SK-N-DZ (cell line): ENCODE results near the gene HEXD.
"Not testable (repeated sequence)": the region's sequence is repeated elsewhere in the genome, so short reads cannot be mapped to it uniquely, and the experiment has no call there.

Experiments
- DNase-seq: peaks from one replicate; pipeline ENCODE4 v3.0.0-alpha.2; 2015; ENCODE audit warnings: low spot score

Gene HEXD

DNA sequence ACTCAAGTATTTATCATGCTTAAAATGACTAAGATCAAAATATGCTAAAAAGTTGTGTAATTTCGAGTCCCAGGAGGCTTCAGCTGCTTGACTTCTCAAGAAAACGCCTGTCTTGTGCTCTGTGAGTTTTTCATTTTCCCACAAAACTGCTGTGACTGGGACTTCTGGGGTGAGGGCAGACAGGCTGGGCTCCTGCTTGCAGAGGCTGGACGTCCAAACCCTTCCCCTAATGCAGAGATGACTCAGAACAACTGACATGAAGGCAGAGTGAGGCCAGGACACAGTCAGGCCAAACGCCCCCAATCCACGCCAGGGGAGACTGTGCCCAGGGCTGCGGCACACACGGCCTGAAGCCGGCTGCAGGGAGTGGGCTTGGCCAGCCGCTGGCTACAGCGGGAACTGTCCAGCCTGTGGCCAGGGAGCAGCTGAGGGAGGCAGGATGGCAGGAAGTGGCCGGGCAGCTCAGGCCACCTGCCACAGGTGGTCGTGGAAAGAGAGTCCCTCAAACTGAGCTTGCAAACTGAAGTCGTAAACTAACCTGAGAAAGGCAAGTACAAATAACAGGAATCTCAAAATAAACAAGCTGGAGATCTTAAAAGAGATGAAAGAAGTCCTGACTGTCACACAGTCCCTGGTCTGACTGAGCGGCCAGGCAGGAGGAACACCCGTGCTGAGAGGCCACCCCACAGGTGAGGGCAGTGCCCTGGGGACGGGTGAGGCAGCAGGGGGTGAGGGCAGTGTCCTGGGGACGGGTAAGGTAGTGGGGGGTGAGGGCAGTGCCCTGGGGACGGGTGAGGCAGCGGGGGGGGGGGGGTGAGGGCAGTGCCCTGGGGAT lies 21.3 kb upstream of the HEXD start:
- DNase-seq = no peak

- no peak for DNase-seq
These were observed 20.5 kb upstream of the HEXD start for GRCh38 chr17:82397449-82398335.

- no peak for DNase-seq
These were observed 19.1 kb upstream of the HEXD start for GRCh38 chr17:82399041-82399441.

DNA sequence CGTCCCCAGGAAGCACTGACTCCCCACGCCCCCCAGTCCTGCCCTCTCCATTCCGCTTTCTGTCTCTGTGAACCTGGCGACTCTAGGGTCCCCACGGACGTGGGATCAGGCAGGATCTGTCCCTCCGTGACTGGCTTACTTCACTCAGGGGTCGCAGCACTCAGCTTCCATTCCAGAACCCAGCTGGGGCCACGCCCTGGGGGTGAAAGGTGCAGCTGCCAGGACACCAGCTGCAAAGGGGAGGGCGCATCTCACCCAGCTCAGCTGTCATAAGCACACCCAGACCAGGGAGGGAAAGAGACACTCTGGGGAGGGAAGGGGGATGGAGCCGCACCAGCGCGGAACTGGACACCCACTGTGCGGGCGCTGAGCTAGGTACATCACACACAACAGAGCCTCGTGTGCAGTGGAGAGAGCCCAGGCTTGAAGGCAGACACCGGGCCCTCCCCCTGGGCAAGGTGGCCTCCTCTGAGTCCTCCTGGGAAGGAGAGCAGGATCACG lies 18.5 kb upstream of the HEXD start:
- DNase-seq = no peak

GRCh38 chr17:82400206-82400605 lies 17.9 kb upstream of the HEXD start:
- no peak for DNase-seq

- no peak for DNase-seq
These were observed 17.3 kb upstream of the HEXD start for GRCh38 chr17:82400830-82401229.

DNA sequence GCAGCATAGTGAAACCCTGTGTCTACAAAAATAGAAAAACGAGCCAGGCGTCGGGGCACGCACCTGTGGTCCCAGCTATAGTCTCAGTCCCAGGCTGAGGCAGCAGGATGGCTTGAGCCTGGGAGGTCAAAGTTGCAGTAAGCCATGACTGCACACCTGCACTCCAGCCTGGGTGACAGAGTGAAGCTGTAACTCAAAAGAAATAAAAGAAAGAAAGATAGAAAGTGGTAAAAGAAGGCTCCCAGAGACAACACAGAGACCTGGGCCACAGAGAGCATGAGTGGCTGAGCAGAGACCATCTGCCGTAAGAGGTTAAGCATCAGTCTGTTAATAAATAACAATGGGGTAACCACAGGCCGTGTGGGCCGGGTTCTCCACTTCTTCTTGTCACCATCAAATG lies 15.3 kb upstream of the HEXD start:
- DNase-seq = no peak

GRCh38 chr17:82403662-82404660 lies 14.2 kb upstream of the HEXD start:
- no peak for DNase-seq

DNA sequence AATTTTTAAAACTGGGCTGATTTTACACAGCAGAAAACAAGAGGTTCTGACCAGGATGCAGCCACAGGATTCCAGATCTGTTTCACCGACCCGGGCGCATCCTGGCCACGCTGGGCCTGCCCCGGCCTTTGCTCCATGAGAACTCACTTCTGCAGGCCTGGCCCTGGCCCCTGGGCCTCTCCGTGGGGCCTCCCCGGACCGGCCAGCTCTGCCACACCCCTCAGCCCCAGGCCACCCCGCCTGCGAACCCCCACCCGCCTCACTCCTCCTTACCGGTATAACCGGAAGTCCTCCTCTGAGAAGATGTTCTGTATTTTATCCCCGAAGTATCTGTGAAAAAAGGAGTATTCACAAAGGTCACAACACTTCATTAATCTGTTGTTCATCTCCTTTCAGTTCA lies 13.1 kb upstream of the HEXD start:
- no peak for DNase-seq

DNA sequence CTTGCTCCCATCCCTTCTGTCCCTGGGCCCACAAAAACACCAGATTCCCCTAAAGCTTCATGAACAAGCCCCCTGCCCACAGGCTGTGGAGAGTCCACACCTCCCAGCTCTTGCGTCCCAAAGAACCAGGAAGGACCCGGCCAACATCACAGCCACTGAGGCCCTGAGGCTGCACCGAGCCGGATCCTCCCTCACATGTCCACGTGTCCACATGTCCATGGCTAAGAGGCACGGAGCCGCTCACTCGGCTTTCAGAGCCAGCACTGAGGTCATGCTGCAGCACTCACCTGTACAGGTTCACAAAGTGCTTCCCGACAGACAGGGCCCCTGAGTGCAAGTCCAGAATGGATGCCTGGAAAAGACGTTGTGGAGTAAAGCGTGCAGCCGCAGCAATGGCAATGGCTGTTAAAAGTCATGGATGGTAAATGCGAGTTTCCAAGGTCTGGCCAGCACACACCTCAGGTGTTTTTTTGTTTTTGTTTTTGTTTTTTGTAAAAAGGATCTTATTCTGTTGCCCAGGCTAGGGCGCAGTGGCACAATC lies 11.9 kb upstream of the HEXD start:
- DNase-seq = no peak

GRCh38 chr17:82407255-82407654 lies 10.9 kb upstream of the HEXD start:
- DNase-seq = no peak

GRCh38 chr17:82408288-82408937 lies 9.7 kb upstream of the HEXD start:
- DNase-seq = no peak

DNA sequence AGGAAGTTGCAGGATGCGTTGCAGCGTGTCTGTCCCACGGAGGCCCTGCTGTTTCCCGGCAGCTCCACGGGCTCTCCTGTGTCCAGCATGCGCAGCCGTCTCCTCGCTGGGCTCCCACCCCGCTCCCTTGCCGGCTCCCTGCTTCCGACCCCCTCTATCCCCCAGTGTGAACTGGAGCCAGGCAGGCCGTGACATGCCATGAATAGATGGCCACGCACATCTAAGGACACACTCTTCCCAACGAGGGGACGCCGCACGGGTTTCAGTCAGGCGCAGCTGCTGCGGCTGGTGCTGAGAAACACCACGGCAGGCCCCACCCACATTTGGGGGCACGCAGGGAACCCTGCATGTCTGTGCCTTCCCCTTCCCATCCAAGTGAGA lies 9.2 kb upstream of the HEXD start:
- DNase-seq = no peak

DNA sequence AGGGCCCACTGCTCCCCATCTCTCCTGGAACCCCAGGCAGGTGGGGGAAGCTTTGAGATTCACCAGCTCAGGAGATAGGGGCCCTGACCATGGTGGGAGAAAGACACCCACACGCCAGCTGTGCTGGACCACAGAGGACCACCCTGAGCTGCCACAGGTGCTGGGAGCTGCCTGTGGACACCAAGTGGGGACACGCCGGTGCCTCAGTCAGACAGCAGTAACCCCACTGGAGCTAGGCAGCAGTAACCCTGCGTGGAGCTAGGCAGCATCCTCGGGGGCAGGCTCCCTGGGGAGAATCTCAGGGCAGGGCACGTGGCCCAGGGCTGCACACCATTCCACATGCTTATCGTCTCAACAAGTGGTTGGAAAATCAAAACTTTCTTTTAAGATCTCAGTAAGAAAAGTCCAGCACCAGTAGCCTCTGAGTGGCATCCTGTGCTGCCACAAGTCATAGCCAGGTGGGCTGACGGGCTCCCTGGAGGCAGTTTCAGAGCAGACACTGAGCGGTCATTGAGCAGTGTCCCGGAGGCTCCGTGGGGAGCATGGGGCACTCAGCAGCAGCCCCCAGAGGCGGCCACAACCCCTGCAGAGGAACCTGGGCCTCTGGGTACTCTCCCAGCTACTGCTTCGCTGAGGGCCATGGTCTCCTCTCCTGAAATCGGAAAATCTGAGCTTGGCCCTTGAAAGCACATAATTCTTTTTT lies 8.0 kb upstream of the HEXD start:
- no peak for DNase-seq

- no peak for DNase-seq
These were observed 6.6 kb upstream of the HEXD start for GRCh38 chr17:82411396-82412053.

- not testable (repeated sequence) for DNase-seq
These were observed 6.1 kb upstream of the HEXD start for GRCh38 chr17:82412081-82412480.

- DNase-seq = no peak
These were observed 5.3 kb upstream of the HEXD start for GRCh38 chr17:82412535-82413520.
